ENCODE data around the gene SIK3. TPM values are rescaled to one million over a fixed set of nuclear protein-coding genes. Genes with fewer than 3 reads are reported as not detected.
"Not testable (repeated sequence)": the region's sequence is repeated elsewhere in the genome, so short reads cannot be mapped to it uniquely, and the experiment has no call there.

Gene SIK3
- polyA plus RNA-seq (ENCODE audit: low read depth in 6 of 6) = 10 to 100 TPM; 27.7 to 52.1 (median 35.6) TPM

DNA sequence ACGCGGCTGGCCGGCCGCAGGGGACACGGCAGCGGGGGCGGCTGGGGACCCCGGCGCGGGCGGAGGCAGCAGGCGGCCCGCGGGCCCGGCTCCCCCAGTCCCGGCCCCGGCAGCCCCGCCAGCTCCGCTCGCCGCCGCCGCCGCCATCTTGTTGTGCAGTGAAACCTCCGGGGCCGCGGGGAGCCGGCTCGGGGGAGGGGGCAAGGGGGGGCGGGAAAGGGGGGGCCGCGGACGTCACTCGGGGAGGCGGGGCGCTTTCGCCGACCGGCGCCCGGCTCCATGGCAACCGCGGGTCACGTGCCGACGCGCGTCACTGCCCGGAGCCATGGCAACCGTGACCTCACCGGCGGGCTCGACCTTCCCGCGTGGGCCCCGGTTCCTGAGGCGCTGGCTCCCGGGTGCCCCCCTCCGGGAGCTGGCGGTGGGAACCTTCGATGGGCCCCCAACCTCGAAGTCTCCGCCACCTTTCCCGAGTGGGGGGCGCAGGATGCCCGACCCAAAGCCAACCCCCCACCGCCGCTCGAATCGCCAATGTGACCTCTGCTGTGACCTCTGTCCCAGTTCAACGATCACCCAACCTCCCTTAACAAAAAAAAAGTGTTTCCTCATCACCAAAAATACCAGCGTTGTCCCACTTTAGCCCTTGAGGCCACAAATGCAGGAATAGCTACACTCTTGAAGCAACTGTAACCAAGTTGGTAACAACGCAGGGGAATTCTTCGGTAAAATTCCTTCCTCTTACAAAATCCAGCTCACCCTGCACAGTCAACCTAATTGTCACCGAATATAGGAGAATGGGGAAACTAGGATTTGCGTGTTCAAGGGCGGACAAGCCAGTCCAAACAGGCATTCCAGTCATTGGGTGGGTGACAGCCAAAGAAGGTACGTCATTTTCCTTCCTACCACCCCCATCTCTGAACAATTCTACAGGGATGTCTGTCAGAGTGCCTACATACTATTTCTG, at the start of gene SIK3:
Gene SIK3, minus strand, starts transcription at position 160 of the 964 bp plus-strand sequence. Its CDS starts 13 bp downstream, at position 147.
- ATAC-seq (ENCODE audit: low read depth in 2 of 2) (peak; percentile 83), DNase-seq (peak; percentile 94)
- Mint-ChIP-seq H3K4me1 (peaks cover 48 to 53% (median 53%) of the 10 kb centered on the region in 3 donors), H3K4me3 (peak within 1 kb of the TSS; percentile 88 to 99 (median 97)), H3K36me3 (no peaks in the 10 kb centered on the region), H3K27ac (peak within 1 kb of the TSS; percentile 99 to 100 (median 100)), H3K27me3 (no peaks in the 10 kb centered on the region), H3K9me3 (no peaks in the 10 kb centered on the region)

DNA sequence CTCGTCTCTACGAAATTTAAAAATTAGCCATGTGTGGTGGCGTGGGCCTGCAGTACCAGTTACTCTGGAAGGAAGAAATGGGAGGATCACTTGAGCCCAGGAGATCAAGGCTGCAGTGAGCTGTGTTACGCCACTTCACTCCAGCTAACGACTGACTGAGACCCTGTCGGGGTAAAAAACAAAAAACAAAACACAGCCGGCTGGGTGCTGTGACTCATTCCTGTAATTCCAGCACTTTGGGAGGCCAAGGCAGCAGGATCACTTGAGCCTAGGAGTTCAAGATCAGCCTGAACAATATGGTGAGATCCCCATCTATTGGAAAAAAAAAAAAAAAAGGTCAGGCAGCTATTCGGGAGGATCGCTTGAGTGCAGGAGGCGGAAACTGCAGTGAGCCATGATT, 48.3 kb upstream of the SIK3 start:
- peak overlapping the region in 2 of 6 donors; percentile 59 to 94 for H3K27ac Mint-ChIP-seq
- peak overlapping the region in 7 of 8 donors; percentile 95 to 99 (median 98) for H3K4me3 Mint-ChIP-seq
- H3K4me1 Mint-ChIP-seq = peaks cover 26 to 63% (median 51%) of the 10 kb centered on the region in 3 donors
- no peaks in the 10 kb centered on the region for H3K9me3 Mint-ChIP-seq
- no peak for ATAC-seq (ENCODE audit: low read depth in 2 of 2)
- H3K36me3 Mint-ChIP-seq = peaks cover 0 to 14% of the 10 kb centered on the region in 2 donors
- H3K27me3 Mint-ChIP-seq = no peaks in the 10 kb centered on the region
- DNase-seq = no peak

- no peak for DNase-seq
- ATAC-seq (ENCODE audit: low read depth in 2 of 2) = no peak
These were observed 47.1 kb upstream of the SIK3 start for GRCh38 chr11:117145393-117145761.

DNA sequence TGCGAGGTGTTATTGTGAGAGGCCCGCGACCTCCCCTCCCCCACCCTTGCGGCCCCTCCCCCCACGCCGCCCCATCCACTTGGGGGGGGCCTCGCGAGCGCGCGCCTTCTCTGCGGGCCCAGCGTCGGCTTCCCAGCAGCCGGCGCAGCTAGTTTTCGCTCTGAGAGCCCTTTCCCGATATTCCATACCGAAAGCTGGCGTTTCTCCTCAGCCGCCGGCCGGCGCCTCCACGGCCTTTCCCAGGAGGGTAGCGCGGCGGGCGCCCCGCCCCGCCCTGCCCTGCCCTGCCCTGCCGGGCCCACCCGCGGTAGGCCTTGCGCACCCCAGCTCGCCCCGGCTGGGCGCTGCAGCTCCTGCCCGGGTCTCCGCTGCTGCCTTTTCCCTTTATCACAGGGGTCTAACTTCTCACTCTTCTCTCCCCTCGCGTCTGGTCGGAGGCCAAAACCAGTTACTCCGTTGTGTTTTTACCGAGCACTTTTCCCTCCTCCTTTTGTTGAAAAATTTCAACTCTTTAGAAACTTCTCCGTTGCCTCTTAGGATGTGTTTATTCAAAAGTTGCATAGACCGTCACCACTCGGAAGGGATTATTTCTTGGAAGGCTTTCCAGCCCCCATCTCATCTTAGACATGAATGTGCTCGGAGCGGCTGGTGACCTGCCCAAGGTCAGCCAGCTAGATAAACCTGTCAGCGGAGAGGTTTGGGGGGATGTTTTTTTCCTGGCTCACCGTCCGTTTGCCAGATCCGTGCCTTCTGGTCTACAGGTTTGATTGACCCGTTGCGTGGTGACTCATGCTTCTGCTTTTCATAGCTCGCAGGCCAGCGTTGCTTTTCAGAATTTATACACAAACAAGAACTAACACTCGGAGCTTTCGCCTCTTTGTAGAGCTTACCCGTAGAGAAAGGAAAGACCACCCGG, 46.5 kb upstream of the SIK3 start:
- Mint-ChIP-seq H3K27ac (peak overlapping the region; percentile 94 to 99 (median 98)), H3K27me3 (peaks cover 0 to 6% (median 5%) of the 10 kb centered on the region in 3 donors), H3K4me1 (peaks cover 26 to 51% (median 45%) of the 10 kb centered on the region in 3 donors), H3K36me3 (peaks cover 0 to 14% of the 10 kb centered on the region in 2 donors), H3K9me3 (no peaks in the 10 kb centered on the region), H3K4me3 (peak overlapping the region; percentile 95 to 99 (median 98))
- ATAC-seq (ENCODE audit: low read depth in 2 of 2) (peak; percentile 44 to 48), DNase-seq (peak; percentile 47)

More at GRCh38 chr11:117145393-117145761, 47.1 kb upstream of the SIK3 start:
- peak overlapping the region; percentile 90 to 99 (median 98) for H3K27ac Mint-ChIP-seq
- peaks cover 26 to 55% (median 48%) of the 10 kb centered on the region in 3 donors for H3K4me1 Mint-ChIP-seq
- H3K9me3 Mint-ChIP-seq = no peaks in the 10 kb centered on the region
- H3K36me3 Mint-ChIP-seq = peaks cover 0 to 14% of the 10 kb centered on the region in 2 donors
- H3K4me3 Mint-ChIP-seq = peak overlapping the region; percentile 95 to 99 (median 98)
- H3K27me3 Mint-ChIP-seq = no peaks in the 10 kb centered on the region

DNA sequence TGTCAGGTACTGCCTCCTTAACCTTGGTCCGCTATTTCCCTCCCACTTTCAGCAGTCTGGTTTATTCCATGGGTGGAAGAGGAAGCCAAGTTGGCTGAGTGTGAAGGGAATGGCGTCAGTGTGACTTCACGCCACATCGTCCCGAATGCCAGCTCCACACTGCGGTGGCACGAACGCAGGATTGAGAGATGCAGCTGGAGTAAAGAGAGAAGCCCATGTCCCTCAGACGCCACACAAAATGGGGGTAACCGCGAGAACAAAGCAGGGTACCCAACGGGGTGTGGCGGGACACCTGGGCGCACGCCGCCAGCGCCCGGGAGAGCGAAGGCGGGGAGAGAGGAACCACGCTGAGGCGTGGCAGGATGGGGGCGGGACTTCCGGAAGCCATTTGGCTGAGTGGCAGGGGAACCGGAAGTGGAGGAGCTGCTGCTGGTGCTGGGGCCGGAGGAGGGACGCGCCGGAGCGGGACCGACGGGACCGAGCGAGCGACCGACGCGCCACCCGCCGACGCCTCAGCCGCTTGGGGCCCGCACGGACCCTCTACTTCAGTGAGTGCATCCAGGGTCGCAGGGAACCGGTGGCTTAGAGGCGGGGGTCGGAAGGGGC, 45.7 kb upstream of the SIK3 start, which contains the start of gene PAFAH1B2:
Gene PAFAH1B2, plus strand, starts transcription at position 417 of the 606 bp plus-strand sequence. CDS start 8,161 bp downstream, outside the sequence.
- Mint-ChIP-seq H3K9me3 (no peaks in the 10 kb centered on the region), H3K4me3 (peak within 1 kb of the TSS; percentile 95 to 99 (median 98)), H3K27me3 (peaks cover 0 to 13% (median 8%) of the 10 kb centered on the region in 3 donors), H3K27ac (peak within 1 kb of the TSS; percentile 94 to 99 (median 98)), H3K4me1 (peaks cover 26 to 48% (median 45%) of the 10 kb centered on the region in 3 donors), H3K36me3 (peaks cover 0 to 14% of the 10 kb centered on the region in 2 donors)
- DNase-seq (peak; percentile 97), ATAC-seq (ENCODE audit: low read depth in 2 of 2) (peak; percentile 88 to 93)

- Mint-ChIP-seq H3K27me3 (peaks cover 0 to 13% (median 8%) of the 10 kb centered on the region in 3 donors), H3K4me1 (peaks cover 26 to 43% (median 42%) of the 10 kb centered on the region in 3 donors), H3K9me3 (no peaks in the 10 kb centered on the region), H3K27ac (peak overlapping the region; percentile 94 to 99 (median 98)), H3K36me3 (peaks cover 0 to 14% of the 10 kb centered on the region in 2 donors), H3K4me3 (peak overlapping the region; percentile 95 to 99 (median 97))
- ATAC-seq (ENCODE audit: low read depth in 2 of 2) (peak; percentile 19 to 24), DNase-seq (no peak)
These were observed 45.2 kb upstream of the SIK3 start for GRCh38 chr11:117143390-117143789.

DNA sequence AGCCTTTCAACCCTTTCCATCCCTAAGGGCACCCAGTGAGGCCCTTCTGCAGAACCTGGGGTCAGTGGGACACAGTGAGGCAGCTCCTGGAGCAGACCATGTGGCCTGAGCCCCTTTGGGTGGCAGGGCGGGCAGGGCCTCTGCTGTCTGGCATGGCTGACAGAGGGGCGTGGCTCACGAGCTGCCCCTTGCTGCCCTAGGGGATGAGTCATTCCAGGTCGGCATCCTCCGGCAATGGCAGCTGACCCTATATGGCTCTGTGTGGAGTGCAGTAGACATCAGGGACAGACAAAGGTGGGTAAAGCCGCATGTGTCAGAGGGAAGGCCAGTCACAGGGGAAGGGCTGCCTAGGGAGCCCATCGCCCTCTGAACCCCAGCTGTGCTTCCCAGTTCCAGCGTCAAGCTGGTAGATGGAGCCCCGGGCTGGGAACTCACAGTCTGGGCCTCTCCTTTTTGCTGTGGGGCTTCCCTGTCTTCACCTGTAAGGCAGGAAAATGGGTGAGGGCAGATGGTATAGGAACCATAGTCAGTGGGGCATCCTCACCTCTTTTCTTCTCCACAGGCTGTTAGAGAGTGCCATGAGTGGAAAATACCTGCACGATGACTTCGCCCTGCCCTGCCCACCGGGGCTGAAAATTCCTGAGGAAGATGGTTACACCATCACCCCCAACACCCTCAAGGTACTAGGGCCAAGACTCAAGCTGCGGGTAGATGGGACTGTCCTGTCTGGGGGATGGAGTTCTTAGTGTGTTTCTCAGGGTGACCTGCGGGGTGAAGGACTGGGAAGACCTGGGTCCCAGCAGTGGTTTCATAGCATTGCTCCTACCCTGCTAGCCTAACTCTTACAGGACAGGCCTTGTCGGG, 39.2 kb upstream of the SIK3 start:
- not testable (repeated sequence) for H3K4me1 Mint-ChIP-seq; H3K36me3 Mint-ChIP-seq; H3K4me3 Mint-ChIP-seq; DNase-seq; ATAC-seq (ENCODE audit: low read depth in 2 of 2); H3K9me3 Mint-ChIP-seq; H3K27ac Mint-ChIP-seq
- H3K27me3 Mint-ChIP-seq = peaks cover 0 to 13% (median 8%) of the 10 kb centered on the region in 3 donors

GRCh38 chr11:117134979-117135378, 36.8 kb upstream of the SIK3 start:
- not testable (repeated sequence) for DNase-seq; H3K27ac Mint-ChIP-seq; H3K27me3 Mint-ChIP-seq; ATAC-seq (ENCODE audit: low read depth in 2 of 2); H3K9me3 Mint-ChIP-seq; H3K36me3 Mint-ChIP-seq; H3K4me1 Mint-ChIP-seq; H3K4me3 Mint-ChIP-seq

DNA sequence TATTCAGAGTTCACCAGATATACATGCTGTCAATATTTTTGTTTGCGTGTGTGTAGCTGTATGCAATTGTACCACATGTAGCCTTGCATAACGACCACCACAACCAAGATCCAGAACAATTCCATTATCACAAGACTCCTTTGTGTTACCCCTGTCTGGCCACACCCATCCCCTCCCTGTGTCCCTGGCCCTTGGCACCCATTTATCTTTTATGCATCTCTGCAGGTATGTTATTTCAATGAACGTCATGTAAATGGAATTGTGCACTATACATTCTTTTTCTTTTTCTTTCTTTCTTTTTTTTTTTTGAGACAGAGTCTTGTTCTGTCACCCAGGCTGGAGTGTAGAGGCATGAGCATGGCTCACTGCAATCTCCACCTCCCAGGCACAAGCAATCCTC, 36.2 kb upstream of the SIK3 start:
- no peak overlapping the region for H3K27ac Mint-ChIP-seq
- DNase-seq (no peak), ATAC-seq (ENCODE audit: low read depth in 2 of 2) (no peak)
- H3K27me3 Mint-ChIP-seq = peaks cover 0 to 4% (median under 1%) of the 10 kb centered on the region in 3 donors
- no peaks in the 10 kb centered on the region for H3K9me3 Mint-ChIP-seq
- H3K4me3 Mint-ChIP-seq = no peak overlapping the region
- H3K36me3 Mint-ChIP-seq = no peaks in the 10 kb centered on the region
- H3K4me1 Mint-ChIP-seq = no peaks in the 10 kb centered on the region

DNA sequence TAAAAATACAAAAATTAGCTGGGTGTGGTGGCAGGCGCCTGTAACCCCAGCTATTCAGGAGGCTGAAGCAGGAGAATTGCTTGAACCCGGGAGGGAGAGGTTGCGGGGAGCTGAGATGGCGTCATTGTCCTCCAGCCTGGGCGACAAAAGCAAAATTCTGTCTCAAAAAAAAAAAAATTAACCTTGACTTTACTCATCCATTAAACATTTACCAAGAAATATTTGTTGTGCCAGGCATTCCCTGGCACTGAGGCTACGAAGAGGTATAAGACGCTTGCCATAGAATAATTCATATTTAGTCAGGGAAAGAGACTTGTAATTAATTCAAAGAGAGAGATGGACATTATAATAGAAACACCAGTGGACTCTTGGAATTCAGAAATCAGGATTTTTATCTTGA, 32.7 kb upstream of the SIK3 start:
- Mint-ChIP-seq H3K4me3 (no peak overlapping the region), H3K27me3 (no peaks in the 10 kb centered on the region), H3K4me1 (no peaks in the 10 kb centered on the region), H3K36me3 (no peaks in the 10 kb centered on the region), H3K9me3 (no peaks in the 10 kb centered on the region), H3K27ac (peak overlapping the region in 1 of 6 donors; percentile 14)
- no peak for DNase-seq
- no peak for ATAC-seq (ENCODE audit: low read depth in 2 of 2)

- H3K27me3 Mint-ChIP-seq; H3K4me3 Mint-ChIP-seq; H3K27ac Mint-ChIP-seq; H3K9me3 Mint-ChIP-seq; H3K4me1 Mint-ChIP-seq; ATAC-seq (ENCODE audit: low read depth in 2 of 2); H3K36me3 Mint-ChIP-seq; DNase-seq: not testable (repeated sequence)
These were observed 32.2 kb upstream of the SIK3 start for GRCh38 chr11:117130396-117130795.

DNA sequence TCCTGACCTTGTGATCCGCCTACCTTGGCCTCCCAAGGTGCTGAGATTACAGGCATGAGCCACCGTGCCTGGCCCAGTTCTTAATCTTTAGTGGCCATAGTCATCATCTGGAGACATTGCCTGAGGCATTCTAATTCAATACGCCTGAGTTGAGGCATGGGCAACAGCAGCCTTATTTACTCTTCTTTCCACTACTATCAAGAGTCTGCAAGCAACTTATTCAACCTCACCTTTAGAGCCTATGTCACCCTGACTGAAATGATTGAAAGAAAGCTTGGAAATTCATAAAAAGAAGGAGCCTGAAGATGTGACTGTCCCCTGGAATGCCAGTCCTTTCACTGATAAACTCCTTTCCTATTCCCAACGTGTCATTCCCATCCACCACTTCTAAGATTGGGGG, 30.1 kb upstream of the SIK3 start:
- H3K36me3 Mint-ChIP-seq = no peaks in the 10 kb centered on the region
- H3K9me3 Mint-ChIP-seq = no peaks in the 10 kb centered on the region
- no peaks in the 10 kb centered on the region for H3K4me1 Mint-ChIP-seq
- H3K4me3 Mint-ChIP-seq = no peak overlapping the region
- DNase-seq = no peak
- H3K27ac Mint-ChIP-seq = no peak overlapping the region
- peaks cover 0 to 7% (median 0%) of the 10 kb centered on the region in 3 donors for H3K27me3 Mint-ChIP-seq
- no peak for ATAC-seq (ENCODE audit: low read depth in 2 of 2)
